ENCODE measurements around the gene TMEM95. TPM values are rescaled to one million over a fixed set of nuclear protein-coding genes. Genes with fewer than 3 reads are reported as not detected.

TMEM95 gene
- total RNA-seq, 1 donor from 2014 or later = not detected

Other genes starting within 250 kb of the TMEM95 start
- gene ASGR2, start 240.3 kb upstream of the TMEM95 start, total RNA-seq = not detected in 2 replicates
- gene ASGR1, start 175.8 kb upstream of the TMEM95 start, total RNA-seq = 1.7 and 1.8 TPM in 2 replicates
- gene DLG4, start 135.3 kb upstream of the TMEM95 start, total RNA-seq = 10.5 and 10.6 TPM in 2 replicates
- 492 and 503 TPM in 2 replicates for gene ACADVL, start 135.2 kb upstream of the TMEM95 start, total RNA-seq
- gene DVL2, start 120.6 kb upstream of the TMEM95 start, total RNA-seq = 69.7 and 73.1 TPM in 2 replicates
- gene PHF23, start 115.7 kb upstream of the TMEM95 start, total RNA-seq = 43.4 and 47.8 TPM in 2 replicates
- 145 and 147 TPM in 2 replicates for gene GABARAP, start 112.7 kb upstream of the TMEM95 start, total RNA-seq
- gene CTDNEP1, start 103.4 kb upstream of the TMEM95 start, total RNA-seq = 170 and 181 TPM in 2 replicates
- gene ELP5, start 102.9 kb upstream of the TMEM95 start, total RNA-seq = 64.8 and 65.3 TPM in 2 replicates
- 0.21 and 0.41 TPM in 2 replicates for gene CLDN7, start 92.7 kb upstream of the TMEM95 start, total RNA-seq
- 0.14 and 0.25 TPM in 2 replicates for gene SLC2A4, start 73.4 kb upstream of the TMEM95 start, total RNA-seq
- 0.43 and 0.51 TPM in 2 replicates for gene YBX2, start 60.5 kb upstream of the TMEM95 start, total RNA-seq
- 1,189 and 1,199 TPM in 2 replicates for gene EIF5A, start 47.5 kb upstream of the TMEM95 start, total RNA-seq
- 57.6 and 64.9 TPM in 2 replicates for gene GPS2, start 39.8 kb upstream of the TMEM95 start, total RNA-seq
- gene NEURL4, start 25.8 kb upstream of the TMEM95 start, total RNA-seq = 45.7 and 47.7 TPM in 2 replicates
- 361 and 382 TPM in 2 replicates for gene ACAP1, start 18.6 kb upstream of the TMEM95 start, total RNA-seq
- gene KCTD11, start 3.0 kb upstream of the TMEM95 start, total RNA-seq = 8.0 and 8.5 TPM in 2 replicates
- gene TNK1, start 25.9 kb downstream of the TMEM95 start, total RNA-seq = 4.0 and 5.2 TPM in 2 replicates
- gene PLSCR3, start 39.4 kb downstream of the TMEM95 start, total RNA-seq = 75.4 and 76.2 TPM in 2 replicates
- 67.3 and 67.7 TPM in 2 replicates for gene TMEM256, start 48.9 kb downstream of the TMEM95 start, total RNA-seq
- 3.9 and 4.2 TPM in 2 replicates for gene NLGN2, start 52.7 kb downstream of the TMEM95 start, total RNA-seq
- gene SPEM1, start 65.2 kb downstream of the TMEM95 start, total RNA-seq = not detected in 2 replicates
- not detected in 2 replicates for gene SPEM2, start 70.5 kb downstream of the TMEM95 start, total RNA-seq
- not detected in 2 replicates for gene SPEM3, start 73.7 kb downstream of the TMEM95 start, total RNA-seq
- gene TMEM102, start 80.3 kb downstream of the TMEM95 start, total RNA-seq = 13.4 and 14.8 TPM in 2 replicates
- 4.8 and 6.1 TPM in 2 replicates for gene FGF11, start 84.4 kb downstream of the TMEM95 start, total RNA-seq
- gene CHRNB1, start 89.9 kb downstream of the TMEM95 start, total RNA-seq = 6.6 and 6.9 TPM in 2 replicates
- gene ZBTB4, start 124.5 kb downstream of the TMEM95 start, total RNA-seq = 20.2 and 20.3 TPM in 2 replicates
- not detected in 2 replicates for gene SLC35G6, start 126.3 kb downstream of the TMEM95 start, total RNA-seq
- gene POLR2A, start 129.2 kb downstream of the TMEM95 start, total RNA-seq = 247 and 261 TPM in 2 replicates
- gene TNFSF12, start 193.9 kb downstream of the TMEM95 start, total RNA-seq = 31.8 and 36.0 TPM in 2 replicates
- 2.9 and 3.5 TPM in 2 replicates for gene TNFSF13, start 203.6 kb downstream of the TMEM95 start, total RNA-seq
- gene SENP3, start 206.8 kb downstream of the TMEM95 start, total RNA-seq = 64.9 and 69.6 TPM in 2 replicates
- 9.6 and 10.1 TPM in 2 replicates for gene CD68, start 224.5 kb downstream of the TMEM95 start, total RNA-seq
- gene MPDU1, start 228.7 kb downstream of the TMEM95 start, total RNA-seq = 98.6 and 106 TPM in 2 replicates
- 0.21 and 0.60 TPM in 2 replicates for gene SOX15, start 234.9 kb downstream of the TMEM95 start, total RNA-seq

Measured in activated T-helper 2 cell treated with anti-CD3 and anti-CD28 coated beads, Interferon-gamma antibody, Interleukin-2, Interleukin-4, amounts not matched to agents 10 μg/mL and 5 μg/mL and 100 μg/mL, durations not matched to agents 14 hours and 24 hours and 36 hours (primary cell).